Measurements from ENCODE around the gene FBXO4.

FBXO4 gene, protein sequence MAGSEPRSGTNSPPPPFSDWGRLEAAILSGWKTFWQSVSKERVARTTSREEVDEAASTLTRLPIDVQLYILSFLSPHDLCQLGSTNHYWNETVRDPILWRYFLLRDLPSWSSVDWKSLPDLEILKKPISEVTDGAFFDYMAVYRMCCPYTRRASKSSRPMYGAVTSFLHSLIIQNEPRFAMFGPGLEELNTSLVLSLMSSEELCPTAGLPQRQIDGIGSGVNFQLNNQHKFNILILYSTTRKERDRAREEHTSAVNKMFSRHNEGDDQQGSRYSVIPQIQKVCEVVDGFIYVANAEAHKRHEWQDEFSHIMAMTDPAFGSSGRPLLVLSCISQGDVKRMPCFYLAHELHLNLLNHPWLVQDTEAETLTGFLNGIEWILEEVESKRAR

DNA sequence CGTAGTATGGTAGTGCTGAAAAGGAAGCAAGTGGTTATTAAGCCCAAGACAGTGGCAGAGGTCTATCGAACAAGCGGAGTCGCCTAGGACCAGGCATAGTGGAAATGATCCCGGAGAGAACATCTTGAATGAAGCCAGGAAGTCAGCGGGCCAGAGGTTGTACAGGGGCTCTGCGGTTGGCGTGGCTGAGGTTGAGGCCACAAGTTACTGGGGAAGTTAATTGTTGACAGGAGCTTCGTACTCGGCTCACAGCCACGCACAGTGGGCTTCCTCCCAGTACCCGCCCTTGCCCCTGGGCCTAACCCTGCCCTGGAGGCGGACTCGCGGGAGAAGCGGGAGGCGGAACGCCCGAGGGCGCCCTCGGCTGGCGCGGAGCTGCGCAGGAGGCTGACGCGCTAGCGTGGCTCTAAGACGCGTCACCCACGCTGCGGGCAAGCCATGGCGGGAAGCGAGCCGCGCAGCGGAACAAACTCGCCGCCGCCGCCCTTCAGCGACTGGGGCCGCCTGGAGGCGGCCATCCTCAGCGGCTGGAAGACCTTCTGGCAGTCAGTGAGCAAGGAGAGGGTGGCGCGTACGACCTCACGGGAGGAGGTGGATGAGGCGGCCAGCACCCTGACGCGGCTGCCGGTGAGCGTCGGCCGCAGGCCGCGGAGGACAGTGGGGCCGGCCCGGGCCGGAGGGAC, at the start of gene FBXO4:
Gene FBXO4 (plus strand): TSS at position 410 of the 683 bp plus-strand sequence. CDS start 29 bp downstream, at position 439.
- peak; percentile 88 for DNase-seq (ENCODE audit: low read depth)

DNA sequence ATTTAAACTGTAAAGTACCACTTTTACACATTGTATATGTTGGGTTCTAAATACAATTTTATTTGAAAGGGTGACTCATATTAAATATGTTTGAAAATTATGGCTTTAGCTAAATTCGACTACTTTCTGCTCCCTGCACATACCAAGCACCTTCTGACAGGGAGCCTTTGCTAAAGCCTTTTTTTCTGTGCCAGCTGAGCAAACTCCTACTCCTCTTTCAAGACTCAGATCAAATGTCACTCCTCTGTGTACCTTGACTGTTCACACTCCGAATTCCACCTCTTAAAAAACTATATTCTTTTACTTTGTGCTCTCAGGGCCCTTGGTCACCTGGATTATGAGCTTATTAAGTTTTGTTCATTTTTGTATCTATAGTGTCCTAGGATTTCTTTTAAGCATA, 48.4 kb upstream of the FBXO4 start:
- no peak for DNase-seq (ENCODE audit: low read depth)

GRCh38 chr5:41877408-41877807, 47.7 kb upstream of the FBXO4 start:
- DNase-seq (ENCODE audit: low read depth), result peak; percentile 19

GRCh38 chr5:41878173-41878572, 46.9 kb upstream of the FBXO4 start:
- DNase-seq (ENCODE audit: low read depth), result no peak

GRCh38 chr5:41878643-41879478, 46.2 kb upstream of the FBXO4 start:
- no peak for DNase-seq (ENCODE audit: low read depth)

GRCh38 chr5:41882765-41883164, 42.3 kb upstream of the FBXO4 start:
- no peak for DNase-seq (ENCODE audit: low read depth)

DNA sequence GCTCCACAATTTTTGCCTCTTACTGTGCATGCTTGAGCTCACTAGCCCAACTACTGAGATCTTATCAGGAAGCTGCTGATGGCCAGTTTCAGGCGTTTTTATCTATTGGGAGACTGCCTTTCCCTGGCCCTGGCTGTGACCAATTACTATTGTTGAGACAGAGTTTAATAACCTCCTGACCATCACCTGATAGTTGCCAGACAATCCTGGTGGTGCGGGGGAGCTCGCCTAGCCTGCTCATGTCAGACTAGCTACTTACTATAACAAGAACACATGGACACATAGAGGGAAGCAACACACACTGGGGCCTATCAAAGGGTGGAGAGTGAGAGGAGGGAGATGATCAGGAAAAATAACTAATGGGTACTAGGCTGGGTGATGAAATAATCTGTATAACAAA, 41.8 kb upstream of the FBXO4 start:
- no peak for DNase-seq (ENCODE audit: low read depth)

GRCh38 chr5:41883936-41884335, 41.1 kb upstream of the FBXO4 start:
- no peak for DNase-seq (ENCODE audit: low read depth)

GRCh38 chr5:41885286-41885685, 39.8 kb upstream of the FBXO4 start:
- DNase-seq (ENCODE audit: low read depth), result no peak

- DNase-seq (ENCODE audit: low read depth), result no peak
Observed at GRCh38 chr5:41891066-41891707, 33.9 kb upstream of the FBXO4 start.

DNA sequence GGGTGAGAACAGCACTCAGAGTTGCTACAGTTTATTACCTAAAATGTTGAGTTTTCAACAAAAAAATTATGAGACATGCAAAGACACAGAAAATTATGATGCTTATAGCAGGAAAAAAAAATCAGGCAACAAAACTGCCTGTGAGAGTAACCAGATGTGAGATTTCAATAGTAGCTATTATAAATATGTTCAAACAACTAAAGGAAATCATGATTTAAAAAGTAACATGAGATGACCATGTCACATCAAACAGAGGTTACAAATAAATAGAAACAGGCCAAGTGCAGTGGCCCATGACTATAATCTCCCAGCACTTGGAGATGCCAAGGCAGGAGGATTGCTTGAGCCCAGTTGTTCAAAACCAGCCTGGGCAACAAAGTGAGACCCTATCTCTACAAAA, 33.0 kb upstream of the FBXO4 start:
- DNase-seq (ENCODE audit: low read depth), result no peak

DNA sequence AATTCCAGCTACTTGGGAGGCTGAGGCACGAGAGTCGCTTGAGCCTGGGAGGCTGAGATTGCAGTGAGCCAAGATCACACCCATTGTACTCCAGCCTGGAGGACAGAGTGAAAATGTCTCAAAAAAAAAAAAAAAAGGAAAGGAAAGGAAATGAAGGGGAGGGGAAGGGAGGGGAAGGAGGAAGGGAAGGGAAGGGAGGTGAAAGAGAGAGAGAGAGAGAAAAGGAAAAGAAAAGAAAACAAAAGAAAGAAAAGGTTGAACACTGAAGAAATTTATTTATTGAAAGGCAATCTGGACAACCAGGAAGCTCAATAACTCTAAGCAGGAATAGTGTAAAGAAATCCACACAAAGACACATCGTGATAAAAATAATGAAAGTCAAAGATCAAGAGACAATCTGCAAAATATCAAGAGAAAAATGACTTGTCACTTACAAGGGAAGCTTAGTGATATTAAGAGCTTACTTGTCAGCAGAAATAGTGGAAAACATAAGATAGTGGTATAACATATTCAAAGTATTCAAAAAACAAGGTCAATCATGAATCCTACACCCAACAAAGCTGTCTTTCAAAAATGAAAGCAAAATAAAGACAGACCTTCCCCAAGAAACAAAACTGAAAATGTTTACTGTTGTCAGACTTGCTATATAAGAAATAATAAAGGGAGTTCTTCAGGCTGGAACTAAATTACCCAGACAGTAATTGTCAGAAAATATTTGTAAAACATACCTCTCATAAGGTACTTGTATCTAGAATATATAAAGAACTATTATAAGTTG, 31.8 kb upstream of the FBXO4 start:
- no peak for DNase-seq (ENCODE audit: low read depth)

- no peak for DNase-seq (ENCODE audit: low read depth)
Observed at GRCh38 chr5:41896230-41896629, 28.9 kb upstream of the FBXO4 start.

DNA sequence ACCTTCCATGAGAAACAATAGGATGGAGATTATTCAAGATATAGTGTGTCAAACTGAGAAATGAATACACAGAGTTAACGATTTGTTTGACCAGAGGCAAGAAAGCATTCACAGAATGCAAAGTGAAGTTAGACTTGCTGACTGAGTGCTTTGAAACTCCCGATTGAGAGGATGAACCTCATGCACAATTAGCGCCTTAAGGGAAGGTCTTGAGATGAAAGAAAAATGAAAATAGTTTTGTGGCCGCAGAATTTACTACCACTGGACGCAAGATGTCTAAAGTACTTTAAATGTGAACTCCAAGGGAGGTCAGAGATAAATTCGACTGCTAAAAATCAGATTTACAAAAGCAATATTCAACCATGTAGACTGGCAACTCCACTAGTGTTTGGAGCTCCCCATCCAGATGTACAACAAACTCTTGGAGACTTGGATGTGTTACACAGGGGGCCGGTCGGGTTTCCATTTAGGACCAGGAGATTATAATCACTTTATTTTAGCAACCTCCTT, 21.6 kb upstream of the FBXO4 start:
- no peak for DNase-seq (ENCODE audit: low read depth)

- DNase-seq (ENCODE audit: low read depth), result peak; percentile 100
Observed at GRCh38 chr5:41903892-41904799, 20.9 kb upstream of the FBXO4 start, which contains the start of gene RIMOC1. Gene RIMOC1, plus strand, starts transcription at chr5:41904344. Its CDS starts 24 bp downstream, at chr5:41904368.

DNA sequence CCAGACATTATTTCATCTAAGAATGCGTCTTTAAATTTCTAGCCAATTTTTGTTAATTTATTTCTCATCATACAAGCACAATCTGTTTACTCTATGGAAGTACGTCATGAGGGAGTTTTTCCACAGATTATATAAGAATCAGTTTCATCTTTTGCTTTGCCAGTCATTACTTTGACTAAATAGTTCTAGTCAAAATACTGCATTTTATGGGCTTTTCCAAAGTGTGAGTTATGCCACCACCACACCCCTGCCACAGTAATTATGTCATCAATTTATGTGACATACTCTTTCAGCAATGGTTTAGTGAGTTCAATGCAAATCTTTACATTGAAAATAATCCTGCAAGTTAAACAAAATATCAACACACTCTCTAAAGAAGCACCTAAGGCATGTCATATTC, 18.9 kb upstream of the FBXO4 start:
- no peak for DNase-seq (ENCODE audit: low read depth)

DNA sequence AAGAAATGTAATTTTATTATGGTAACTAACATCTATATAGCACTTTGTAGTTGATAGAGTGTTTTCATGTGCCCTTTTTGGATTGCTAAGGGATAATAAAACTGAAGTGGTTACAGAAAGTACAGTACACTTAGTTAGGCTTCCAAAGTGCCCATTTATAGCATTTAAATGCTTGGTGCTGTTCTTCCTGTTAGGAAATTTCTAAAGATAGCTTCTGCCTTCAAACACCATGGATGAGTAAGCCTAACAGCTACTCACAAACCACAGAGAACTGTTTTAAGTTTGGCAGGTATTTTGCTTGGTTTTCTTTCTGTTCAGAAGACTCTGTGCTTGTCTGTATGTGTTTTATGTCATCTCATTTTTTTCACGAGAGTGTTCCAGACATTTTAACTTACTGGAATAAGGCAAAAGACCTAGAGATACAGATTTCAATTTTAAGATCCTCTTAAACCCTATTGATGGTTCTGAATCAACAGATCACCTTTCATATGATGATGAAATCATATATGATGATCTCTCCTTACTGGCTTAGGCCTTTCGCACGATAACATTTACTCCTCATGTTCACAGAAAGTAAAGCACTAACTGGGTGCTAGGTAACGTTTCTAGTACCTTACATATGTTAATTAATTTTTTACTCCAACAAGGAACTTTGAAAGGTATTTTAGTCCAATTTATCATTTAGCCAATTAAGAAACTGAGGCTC, 16.6 kb upstream of the FBXO4 start:
- peak; percentile 29 for DNase-seq (ENCODE audit: low read depth)

- DNase-seq (ENCODE audit: low read depth), result no peak
Observed at GRCh38 chr5:41918105-41918504, 7.0 kb upstream of the FBXO4 start.

DNA sequence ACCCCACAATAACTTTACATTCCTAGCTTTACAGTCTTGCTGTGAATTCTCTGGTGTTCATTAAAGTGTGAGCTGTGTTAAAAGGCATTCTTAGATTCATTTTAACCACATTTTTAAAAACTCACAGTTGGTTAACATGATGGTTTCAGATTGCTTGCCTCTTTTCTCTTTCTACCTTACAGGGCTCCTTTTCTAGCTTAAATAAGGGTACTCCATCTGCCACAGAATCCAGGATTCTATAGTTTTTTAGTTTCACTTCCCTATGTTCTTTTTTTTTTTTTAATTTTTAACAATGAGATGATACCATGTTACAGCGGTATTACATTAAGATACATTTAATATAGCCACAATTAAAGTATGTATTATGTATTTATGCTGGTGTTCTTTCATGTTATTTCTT, 3.9 kb upstream of the FBXO4 start:
- DNase-seq (ENCODE audit: low read depth), result no peak
